ENCODE data around the gene AGAP1.

DNA sequence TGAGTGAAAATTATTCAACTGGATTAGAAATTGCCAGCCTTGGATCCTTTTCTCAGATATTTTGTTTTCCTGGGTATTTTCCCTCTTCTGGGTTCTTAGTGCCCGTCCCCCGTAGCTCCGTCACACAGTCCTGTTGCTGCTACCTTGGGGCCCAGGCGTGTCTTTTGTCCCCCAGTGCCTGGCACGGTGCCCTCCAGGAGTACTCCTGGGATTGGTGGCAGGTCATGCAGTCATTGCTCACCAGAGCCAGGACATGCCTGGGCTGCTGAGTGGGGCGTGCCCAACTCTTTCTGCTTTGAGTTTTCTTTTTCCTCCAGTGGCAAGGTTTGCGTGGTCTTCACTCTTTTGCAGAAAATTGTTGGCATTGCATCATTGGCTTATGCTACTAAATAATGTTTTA lies 275.2 kb downstream of the AGAP1 start:
- TF ChIP-seq TAF1 (IDR thresholded peaks at IDR 0.05; ENCODE audit: borderline replicate concordance, insufficient read depth, low read length), result no peak
- TF ChIP-seq SIN3A (IDR thresholded peaks at IDR 0.05; ENCODE audit: borderline replicate concordance, insufficient read depth, low read length), result no peak
- TF ChIP-seq POLR2AphosphoS5 (IDR thresholded peaks at IDR 0.05; ENCODE audit: low read depth, low read length), result no peak
- TF ChIP-seq, protein P1, sequence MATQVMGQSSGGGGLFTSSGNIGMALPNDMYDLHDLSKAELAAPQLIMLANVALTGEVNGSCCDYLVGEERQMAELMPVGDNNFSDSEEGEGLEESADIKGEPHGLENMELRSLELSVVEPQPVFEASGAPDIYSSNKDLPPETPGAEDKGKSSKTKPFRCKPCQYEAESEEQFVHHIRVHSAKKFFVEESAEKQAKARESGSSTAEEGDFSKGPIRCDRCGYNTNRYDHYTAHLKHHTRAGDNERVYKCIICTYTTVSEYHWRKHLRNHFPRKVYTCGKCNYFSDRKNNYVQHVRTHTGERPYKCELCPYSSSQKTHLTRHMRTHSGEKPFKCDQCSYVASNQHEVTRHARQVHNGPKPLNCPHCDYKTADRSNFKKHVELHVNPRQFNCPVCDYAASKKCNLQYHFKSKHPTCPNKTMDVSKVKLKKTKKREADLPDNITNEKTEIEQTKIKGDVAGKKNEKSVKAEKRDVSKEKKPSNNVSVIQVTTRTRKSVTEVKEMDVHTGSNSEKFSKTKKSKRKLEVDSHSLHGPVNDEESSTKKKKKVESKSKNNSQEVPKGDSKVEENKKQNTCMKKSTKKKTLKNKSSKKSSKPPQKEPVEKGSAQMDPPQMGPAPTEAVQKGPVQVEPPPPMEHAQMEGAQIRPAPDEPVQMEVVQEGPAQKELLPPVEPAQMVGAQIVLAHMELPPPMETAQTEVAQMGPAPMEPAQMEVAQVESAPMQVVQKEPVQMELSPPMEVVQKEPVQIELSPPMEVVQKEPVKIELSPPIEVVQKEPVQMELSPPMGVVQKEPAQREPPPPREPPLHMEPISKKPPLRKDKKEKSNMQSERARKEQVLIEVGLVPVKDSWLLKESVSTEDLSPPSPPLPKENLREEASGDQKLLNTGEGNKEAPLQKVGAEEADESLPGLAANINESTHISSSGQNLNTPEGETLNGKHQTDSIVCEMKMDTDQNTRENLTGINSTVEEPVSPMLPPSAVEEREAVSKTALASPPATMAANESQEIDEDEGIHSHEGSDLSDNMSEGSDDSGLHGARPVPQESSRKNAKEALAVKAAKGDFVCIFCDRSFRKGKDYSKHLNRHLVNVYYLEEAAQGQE (IDR thresholded peaks at IDR 0.05; ENCODE audit: insufficient read depth in 1 of 2, low read depth in 2 of 2, low read length in 2 of 2), result no peak
- TF ChIP-seq FOXP2 (optimal IDR thresholded peaks at IDR 0.05; ENCODE audit: borderline replicate concordance, extremely low read depth, extremely low read length, insufficient read depth), result no peak
